Stimulated activated CD4-positive, alpha-beta T cell treated with anti-CD3 and anti-CD28 coated beads, Interleukin-2, amount 100 ng/mL, for 48 hours (primary cell): Measurements from ENCODE around the gene TTC33.

ENCODE experiments used
- DNase-seq, 2 donors: peaks; one replicate each; pipeline ENCODE4 v3.0.0-alpha.2; 2020

TTC33 gene

GRCh38 chr5:40501711-40502444 is 253.9 kb downstream of the TTC33 start:
- DNase-seq = no peak

GRCh38 chr5:40499518-40500273 is 256.1 kb downstream of the TTC33 start:
- DNase-seq = no peak

GRCh38 chr5:40499007-40499406 is 256.8 kb downstream of the TTC33 start:
- no peak for DNase-seq

GRCh38 chr5:40497573-40497972 is 258.2 kb downstream of the TTC33 start:
- DNase-seq = no peak

- DNase-seq = no peak
Observed at GRCh38 chr5:40495237-40495635, 260.5 kb downstream of the TTC33 start.

- no peak for DNase-seq
Observed at GRCh38 chr5:40494631-40495236, 261.0 kb downstream of the TTC33 start.

GRCh38 chr5:40492056-40492455 is 263.7 kb downstream of the TTC33 start:
- no peak for DNase-seq

- no peak for DNase-seq
Observed at GRCh38 chr5:40491644-40492043, 264.1 kb downstream of the TTC33 start.

GRCh38 chr5:40490464-40491111 is 265.2 kb downstream of the TTC33 start:
- DNase-seq = no peak

GRCh38 chr5:40489421-40489820 is 266.3 kb downstream of the TTC33 start:
- DNase-seq = no peak

GRCh38 chr5:40486437-40487275 is 269.1 kb downstream of the TTC33 start:
- peak; percentile 44 to 50 for DNase-seq

GRCh38 chr5:40485021-40485998 is 270.5 kb downstream of the TTC33 start:
- DNase-seq = no peak

- no peak for DNase-seq
Observed at GRCh38 chr5:40484495-40484894, 271.3 kb downstream of the TTC33 start.

GRCh38 chr5:40483316-40483715 is 272.4 kb downstream of the TTC33 start:
- DNase-seq = no peak

GRCh38 chr5:40481241-40481640 is 274.5 kb downstream of the TTC33 start:
- DNase-seq = no peak

GRCh38 chr5:40480392-40480791 is 275.4 kb downstream of the TTC33 start:
- DNase-seq = peak; percentile 31 to 34

- DNase-seq = no peak
Observed at GRCh38 chr5:40479939-40480338, 275.8 kb downstream of the TTC33 start.

GRCh38 chr5:40478766-40479165 is 277.0 kb downstream of the TTC33 start:
- no peak for DNase-seq

- no peak for DNase-seq
Observed at GRCh38 chr5:40477856-40478546, 277.8 kb downstream of the TTC33 start.

- no peak for DNase-seq
Observed at GRCh38 chr5:40475561-40475960, 280.2 kb downstream of the TTC33 start.

- DNase-seq = no peak
Observed at GRCh38 chr5:40474250-40474649, 281.5 kb downstream of the TTC33 start.
